ENCODE measurements around the gene CEMIP2.

- TF ChIP-seq CTCF (conservative IDR thresholded peaks at IDR 0.05 in 1 of 2, IDR thresholded peaks at IDR 0.05 in 1 of 2; ENCODE audit: low read depth in 1 of 2, low read length in 2 of 2) (no peak), EZH2 (IDR thresholded peaks at IDR 0.05; ENCODE audit: low read length, missing control alignments) (no peak)
Observed at GRCh38 chr9:71710201-71710600, 58.1 kb downstream of the CEMIP2 start.

Data from fibroblast of lung (primary cell).